ENCODE data around the gene ADGRG1.
A peak's percentile ranks its signal among the peaks of the same experiment; 100 is the strongest.

The ADGRG1 gene

GRCh38 chr16:57608462-57609113 is 19.8 kb upstream of the ADGRG1 start:
- no peak for TF ChIP-seq Cebpa-rat (IDR thresholded peaks at IDR 0.05)
- H3K4me1 ChIP-seq, result peaks cover 15 to 80% (median 73%) of the 10 kb centered on the region in 10 experiments
- H3K9me3 ChIP-seq (replicated peaks in 1 of 11), result no peaks in the 10 kb centered on the region
- H4K20me1 ChIP-seq, result no peaks in the 10 kb centered on the region
- peak overlapping the region in 9 of 11 experiments; percentile 74 to 94 (median 81); a peak in 18 of 22 replicates for H3K4me2 ChIP-seq
- H3K4me3 ChIP-seq, result no peak overlapping the region
- peak overlapping the region in 3 of 11 experiments; percentile 2 to 57 (median 42); a peak in 2 of 22 replicates for H3K27ac ChIP-seq
- H3K9ac ChIP-seq, result no peak overlapping the region
- H3K27me3 ChIP-seq, result no peaks in the 10 kb centered on the region; a peak in 1 of 22 replicates
- H3K36me3 ChIP-seq, result no peaks in the 10 kb centered on the region

- H3K4me2 ChIP-seq, result peak overlapping the region; percentile 43 to 94 (median 79)
- H3K27me3 ChIP-seq, result no peaks in the 10 kb centered on the region; a peak in 1 of 22 replicates
- peak overlapping the region in 2 of 11 experiments; percentile 16 to 22; a peak in 2 of 22 replicates for H3K27ac ChIP-seq
- peak overlapping the region in 2 of 11 experiments; percentile 23 to 50; a peak in 4 of 22 replicates for H3K9ac ChIP-seq
- no peaks in the 10 kb centered on the region for H4K20me1 ChIP-seq
- no peaks in the 10 kb centered on the region for H3K9me3 ChIP-seq (replicated peaks in 1 of 11)
- H3K4me3 ChIP-seq, result peak overlapping the region in 1 of 10 experiments; percentile 19; a peak in 1 of 20 replicates
- H3K4me1 ChIP-seq, result peaks cover 15 to 77% (median 69%) of the 10 kb centered on the region in 10 experiments
- no peak for TF ChIP-seq Cebpa-rat (IDR thresholded peaks at IDR 0.05)
- no peaks in the 10 kb centered on the region for H3K36me3 ChIP-seq
These were observed 18.7 kb upstream of the ADGRG1 start for GRCh38 chr16:57609541-57610401.

GRCh38 chr16:57610611-57611010 is 17.8 kb upstream of the ADGRG1 start:
- H3K9me3 ChIP-seq (replicated peaks in 1 of 11), result no peaks in the 10 kb centered on the region
- peak overlapping the region in 9 of 11 experiments; percentile 74 to 94 (median 81); a peak in 16 of 22 replicates for H3K4me2 ChIP-seq
- no peak overlapping the region for H3K27ac ChIP-seq

GRCh38 chr16:57611181-57611580 is 17.2 kb upstream of the ADGRG1 start:
- Histone ChIP-seq H3K9ac (no peak overlapping the region), H3K4me3 (no peak overlapping the region), H3K4me2 (peak overlapping the region in 3 of 11 experiments; percentile 74 to 88 (median 81); a peak in 3 of 22 replicates), H3K36me3 (no peaks in the 10 kb centered on the region), H3K27ac (no peak overlapping the region), H3K4me1 (peaks cover 15 to 77% (median 71%) of the 10 kb centered on the region in 10 experiments), H4K20me1 (no peaks in the 10 kb centered on the region), H3K27me3 (no peaks in the 10 kb centered on the region; a peak in 1 of 22 replicates), H3K9me3 (replicated peaks in 1 of 11) (no peaks in the 10 kb centered on the region)
- no peak for TF ChIP-seq Cebpa-rat (IDR thresholded peaks at IDR 0.05)

More at GRCh38 chr16:57610611-57611010, 17.8 kb upstream of the ADGRG1 start:
- Histone ChIP-seq H4K20me1 (no peaks in the 10 kb centered on the region), H3K9ac (no peak overlapping the region), H3K27me3 (no peaks in the 10 kb centered on the region; a peak in 1 of 22 replicates), H3K4me1 (peaks cover 15 to 77% (median 70%) of the 10 kb centered on the region in 10 experiments), H3K4me3 (no peak overlapping the region), H3K36me3 (no peaks in the 10 kb centered on the region)
- TF ChIP-seq Cebpa-rat (IDR thresholded peaks at IDR 0.05), result no peak

- H4K20me1 ChIP-seq, result no peaks in the 10 kb centered on the region
- H3K9me3 ChIP-seq (replicated peaks in 1 of 11), result no peaks in the 10 kb centered on the region
- H3K27ac ChIP-seq, result no peak overlapping the region
- no peaks in the 10 kb centered on the region for H3K36me3 ChIP-seq
- H3K4me2 ChIP-seq, result 0 out of 22 replicates have a peak overlapping the region, but pooled peaks of 1 of the 11 experiments have one; percentile 88
- H3K27me3 ChIP-seq, result no peaks in the 10 kb centered on the region; a peak in 1 of 22 replicates
- H3K9ac ChIP-seq, result no peak overlapping the region
- no peak for TF ChIP-seq Cebpa-rat (IDR thresholded peaks at IDR 0.05)
- peaks cover 9 to 77% (median 71%) of the 10 kb centered on the region in 10 experiments for H3K4me1 ChIP-seq
- H3K4me3 ChIP-seq, result no peak overlapping the region
These were observed 16.7 kb upstream of the ADGRG1 start for GRCh38 chr16:57611706-57612105.

GRCh38 chr16:57612494-57612893 is 15.9 kb upstream of the ADGRG1 start:
- no peaks in the 10 kb centered on the region for H3K36me3 ChIP-seq
- no peak overlapping the region for H3K27ac ChIP-seq
- TF ChIP-seq Cebpa-rat (IDR thresholded peaks at IDR 0.05), result no peak
- H3K9me3 ChIP-seq (replicated peaks in 1 of 11), result no peaks in the 10 kb centered on the region
- no peak overlapping the region for H3K4me2 ChIP-seq
- H4K20me1 ChIP-seq, result no peaks in the 10 kb centered on the region
- no peak overlapping the region for H3K9ac ChIP-seq
- no peak overlapping the region for H3K4me3 ChIP-seq
- peaks cover 11 to 77% (median 71%) of the 10 kb centered on the region in 10 experiments for H3K4me1 ChIP-seq
- no peaks in the 10 kb centered on the region; a peak in 1 of 22 replicates for H3K27me3 ChIP-seq

GRCh38 chr16:57613514-57613913 is 14.9 kb upstream of the ADGRG1 start:
- no peak for TF ChIP-seq Cebpa-rat (IDR thresholded peaks at IDR 0.05)
- Histone ChIP-seq H3K36me3 (no peaks in the 10 kb centered on the region), H4K20me1 (no peaks in the 10 kb centered on the region), H3K27me3 (no peaks in the 10 kb centered on the region; a peak in 1 of 22 replicates), H3K4me2 (no peak overlapping the region), H3K27ac (no peak overlapping the region), H3K4me3 (no peak overlapping the region), H3K9ac (no peak overlapping the region), H3K4me1 (peaks cover 14 to 77% (median 67%) of the 10 kb centered on the region in 10 experiments), H3K9me3 (replicated peaks in 1 of 11) (no peaks in the 10 kb centered on the region)

GRCh38 chr16:57614536-57614935 is 13.9 kb upstream of the ADGRG1 start:
- Histone ChIP-seq H3K36me3 (no peaks in the 10 kb centered on the region), H3K27me3 (no peaks in the 10 kb centered on the region), H3K9me3 (replicated peaks in 1 of 11) (no peaks in the 10 kb centered on the region), H3K4me1 (peaks cover 9 to 74% (median 62%) of the 10 kb centered on the region in 10 experiments), H3K4me2 (peak overlapping the region in 9 of 11 experiments; percentile 29 to 70 (median 55); a peak in 18 of 22 replicates), H3K4me3 (no peak overlapping the region), H3K9ac (peak overlapping the region in 3 of 11 experiments; percentile 26 to 38 (median 27); a peak in 3 of 22 replicates), H4K20me1 (no peaks in the 10 kb centered on the region), H3K27ac (peak overlapping the region in 7 of 11 experiments; percentile 2 to 51 (median 18); a peak in 6 of 22 replicates)
- TF ChIP-seq Cebpa-rat (IDR thresholded peaks at IDR 0.05), result no peak
